HG02943 (cell line): ENCODE results near the gene CCDC194.

Experiments used
- ATAC-seq: cut with Tn5 transposase; IDR thresholded peaks from one replicate; pipeline ENCODE4 v1.9.1; 2021; ENCODE audit warnings: mild to moderate bottlenecking, low read depth, moderate library complexity; ENCODE audit not compliant: unreplicated experiment

The CCDC194 gene

DNA sequence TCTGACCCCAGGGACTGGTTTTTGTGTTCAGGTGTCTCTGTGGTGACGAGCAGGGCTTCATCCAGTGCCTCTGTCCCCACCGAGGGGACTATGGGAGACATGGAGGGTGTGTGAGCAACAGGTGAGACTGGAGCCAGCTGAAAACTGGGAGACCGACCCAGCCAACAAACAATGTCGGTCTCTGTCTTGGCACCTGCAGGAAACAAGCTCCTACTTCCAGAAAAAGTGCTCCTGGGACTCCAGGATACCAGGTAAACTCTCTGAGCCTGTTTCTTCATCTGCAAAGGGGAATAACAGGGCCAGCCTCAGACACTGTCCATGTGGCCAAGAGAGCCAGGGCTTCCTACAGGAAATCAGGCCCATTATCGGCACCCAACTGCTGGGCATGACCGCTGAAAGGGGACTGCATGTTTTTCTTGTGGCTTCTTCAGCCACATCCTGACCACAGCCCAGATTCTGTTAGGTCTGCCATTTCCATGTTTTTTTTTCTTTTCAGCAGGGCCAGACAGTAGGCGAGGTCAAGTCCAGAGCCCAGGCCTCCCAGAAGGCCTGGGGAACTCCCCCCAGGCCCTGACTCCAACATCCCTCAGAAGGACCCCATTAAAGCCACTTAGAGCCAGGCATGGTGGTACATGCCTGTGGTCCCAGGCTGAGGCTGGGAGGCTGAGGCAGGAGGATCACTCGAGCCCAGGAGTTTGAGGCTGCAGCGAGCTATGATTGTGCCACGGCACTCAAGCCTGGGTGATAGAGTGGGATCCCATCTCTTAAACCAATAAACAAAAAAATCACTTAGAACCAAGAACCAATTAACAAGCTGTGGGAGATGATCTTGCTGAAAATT lies 12.3 kb upstream of the CCDC194 start:
- no peak for ATAC-seq

DNA sequence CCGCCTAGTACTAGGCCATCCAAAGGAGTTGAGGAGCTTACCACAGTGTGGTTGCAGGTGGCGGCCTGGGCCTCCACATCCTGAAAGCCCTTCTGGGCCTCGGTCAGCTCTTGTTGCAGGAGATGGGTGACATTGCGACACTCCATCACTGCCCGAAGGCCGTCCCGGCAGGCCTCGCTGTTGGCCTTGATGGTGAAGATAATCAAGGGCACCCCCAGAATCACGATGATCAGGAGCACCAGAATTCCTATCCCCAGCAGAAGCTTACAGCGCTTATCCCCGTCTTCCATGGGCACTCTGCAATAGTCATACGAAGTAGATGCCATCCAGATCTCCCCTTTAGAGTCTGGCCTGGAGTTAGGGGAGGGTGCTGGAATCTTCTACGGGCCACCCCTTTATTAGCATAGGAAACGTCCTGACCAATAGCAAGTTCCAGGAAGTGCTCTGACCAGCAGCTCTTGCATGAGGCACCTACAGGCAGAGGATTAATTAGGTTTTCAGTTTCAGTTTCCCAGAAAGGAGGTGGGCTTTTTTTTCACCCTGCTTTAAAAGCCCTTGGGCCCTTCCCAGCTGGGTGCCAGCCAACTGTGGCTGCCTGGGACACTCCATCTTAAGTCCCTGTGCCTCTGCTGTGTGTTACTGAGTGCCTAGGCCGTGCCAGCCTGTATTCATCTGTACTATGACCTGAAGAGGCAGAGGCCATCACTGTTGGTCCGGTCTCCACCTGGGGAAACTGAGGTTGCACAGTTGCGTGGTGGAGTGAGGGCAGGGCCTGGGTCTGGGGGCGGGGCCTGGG lies 11.5 kb upstream of the CCDC194 start, which contains the start of gene BST2:
BST2 (minus strand) TSS at position 381 of the 796 bp plus-strand sequence; CDS start at position 326, 55 bp downstream.
- peak; percentile 67 for ATAC-seq

DNA sequence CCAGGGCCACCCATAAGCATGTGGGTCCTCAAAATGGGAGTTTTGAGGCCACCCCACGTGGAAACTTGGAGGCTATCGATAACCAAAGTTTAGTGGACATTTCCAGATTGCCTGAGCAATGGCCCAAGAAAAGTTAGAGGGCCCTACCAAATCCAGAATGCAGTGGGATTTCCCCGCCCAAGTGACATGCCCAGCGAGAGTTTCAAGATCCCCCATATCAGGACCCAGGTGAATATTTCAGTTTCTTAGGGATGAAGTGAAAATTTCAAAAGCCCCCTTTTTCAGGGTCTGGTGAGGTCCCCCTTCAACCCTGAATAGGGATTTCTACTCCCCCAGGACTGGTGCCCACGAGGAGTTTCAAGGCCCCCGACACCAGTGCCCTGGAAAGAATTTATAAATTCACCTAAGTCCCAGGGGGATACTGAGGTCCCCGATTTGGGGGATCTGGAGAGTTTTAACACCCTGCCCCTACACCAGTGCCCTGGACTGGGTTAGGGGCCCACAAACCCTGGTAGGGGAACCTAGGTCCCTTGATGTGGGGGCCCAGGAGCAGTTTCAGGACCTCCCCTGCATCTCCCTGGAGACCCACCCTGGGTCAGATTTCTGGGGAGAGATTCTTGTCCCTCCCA lies 10.7 kb upstream of the CCDC194 start:
- no peak for ATAC-seq

DNA sequence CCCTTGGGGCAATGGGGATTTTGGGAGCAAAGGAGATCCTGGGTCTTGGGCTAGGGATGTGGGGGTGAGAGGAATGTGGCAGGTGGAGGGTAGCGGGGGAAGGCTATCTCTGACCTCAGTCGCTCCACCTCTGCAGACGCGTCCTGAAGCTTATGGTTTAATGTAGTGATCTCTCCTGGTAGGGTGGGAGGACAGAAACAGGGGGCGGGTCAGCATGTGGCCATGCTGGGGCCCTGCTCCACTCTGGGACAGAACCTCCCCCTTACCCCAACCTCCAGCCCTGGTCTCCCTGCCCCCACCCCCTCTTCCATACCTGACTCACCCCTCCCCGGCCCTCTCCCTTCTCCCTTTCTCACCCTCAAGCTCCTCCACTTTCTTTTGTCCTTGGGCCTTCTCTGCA lies 10.0 kb upstream of the CCDC194 start:
- ATAC-seq, result no peak

DNA sequence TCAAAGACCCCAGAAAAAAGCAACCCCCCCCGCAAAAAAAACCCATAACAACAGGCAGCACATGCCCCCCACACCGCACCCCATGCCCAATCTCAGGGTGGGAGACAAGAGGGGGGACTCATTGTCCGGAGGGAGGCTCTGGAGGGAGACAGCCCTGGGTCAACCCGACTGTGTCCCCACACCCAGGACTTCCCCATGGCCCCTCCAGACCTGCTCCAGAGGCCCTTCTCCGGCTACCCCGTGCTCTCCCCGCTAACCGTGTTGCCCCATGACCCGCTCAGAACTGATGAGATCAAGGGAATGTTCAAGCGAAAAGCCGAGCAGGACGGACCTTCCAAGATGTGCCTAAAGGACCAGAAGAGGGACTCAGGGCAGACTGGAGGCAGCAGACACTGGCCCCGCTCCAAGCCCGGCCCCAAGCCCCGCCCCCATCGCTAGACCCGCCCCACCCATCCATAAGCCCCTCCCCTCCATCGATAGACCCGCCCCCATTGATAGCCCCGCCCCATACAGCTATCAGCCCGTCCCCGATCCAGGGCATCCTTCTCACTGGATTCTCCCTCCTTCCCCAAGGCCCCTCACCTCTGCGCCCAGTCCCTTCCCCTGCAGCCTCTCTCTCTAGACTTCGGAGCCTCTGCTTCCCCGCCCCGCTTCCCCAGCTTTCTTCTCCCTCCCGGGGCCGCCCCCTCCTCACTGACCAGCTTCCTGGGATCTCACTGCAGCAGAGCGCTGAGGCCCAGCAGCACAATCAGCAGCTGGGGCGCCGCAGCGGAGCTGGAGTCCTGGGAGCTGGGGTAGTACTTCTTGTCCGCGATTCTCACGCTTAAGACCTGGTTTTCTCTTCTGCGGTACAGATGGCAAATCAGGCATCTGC lies 9.2 kb upstream of the CCDC194 start:
- no peak for ATAC-seq

DNA sequence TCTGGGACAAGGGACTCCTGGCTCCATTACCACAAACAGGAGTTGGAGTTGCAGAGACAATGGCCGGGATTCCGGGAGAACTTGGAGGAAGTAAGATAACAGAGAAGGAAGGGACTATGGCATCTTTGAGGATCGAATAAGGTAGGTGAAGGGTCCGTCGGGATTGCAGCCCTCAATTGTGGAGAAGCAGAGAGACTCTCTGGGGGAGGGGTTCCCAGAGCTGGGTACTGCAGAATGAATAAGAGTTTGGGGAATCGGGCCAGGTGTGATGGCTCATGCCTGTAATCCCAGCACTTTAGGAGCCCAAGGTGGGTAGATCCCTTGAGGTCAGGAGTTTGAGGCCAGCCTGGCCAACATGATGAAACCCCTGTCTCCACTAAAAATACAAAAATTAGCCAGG lies 7.6 kb upstream of the CCDC194 start:
- ATAC-seq, result no peak

DNA sequence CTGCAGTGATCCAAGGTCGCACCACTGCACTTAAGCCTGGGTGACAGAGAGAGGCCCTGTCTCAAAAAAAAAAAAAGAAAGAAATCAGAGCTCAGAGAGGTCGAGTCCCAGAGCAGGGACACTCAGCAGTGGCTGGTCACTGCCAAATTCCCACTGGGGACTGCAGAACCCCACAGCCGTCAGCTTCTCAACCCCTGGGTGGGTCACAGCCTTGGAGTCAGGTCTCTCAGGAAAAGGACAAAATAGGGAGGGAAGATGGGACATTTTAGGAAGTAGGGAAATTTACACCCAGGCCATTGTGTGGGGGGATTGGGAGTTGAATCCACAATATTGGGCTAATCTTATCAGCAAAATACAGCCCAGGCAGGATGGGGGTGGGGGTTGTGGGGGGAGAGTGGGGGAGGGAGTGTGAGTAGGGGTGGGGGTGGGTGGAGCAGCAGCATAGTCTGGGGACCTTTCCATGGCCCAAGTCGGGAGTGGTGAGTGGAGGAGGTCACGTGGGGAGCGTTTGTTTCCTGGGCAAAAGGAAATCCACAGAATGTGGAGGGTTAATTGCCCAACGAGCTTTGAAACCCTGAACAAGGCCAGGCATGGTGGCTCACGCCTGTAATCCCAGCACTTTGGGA lies 5.0 kb upstream of the CCDC194 start:
- ATAC-seq, result no peak

DNA sequence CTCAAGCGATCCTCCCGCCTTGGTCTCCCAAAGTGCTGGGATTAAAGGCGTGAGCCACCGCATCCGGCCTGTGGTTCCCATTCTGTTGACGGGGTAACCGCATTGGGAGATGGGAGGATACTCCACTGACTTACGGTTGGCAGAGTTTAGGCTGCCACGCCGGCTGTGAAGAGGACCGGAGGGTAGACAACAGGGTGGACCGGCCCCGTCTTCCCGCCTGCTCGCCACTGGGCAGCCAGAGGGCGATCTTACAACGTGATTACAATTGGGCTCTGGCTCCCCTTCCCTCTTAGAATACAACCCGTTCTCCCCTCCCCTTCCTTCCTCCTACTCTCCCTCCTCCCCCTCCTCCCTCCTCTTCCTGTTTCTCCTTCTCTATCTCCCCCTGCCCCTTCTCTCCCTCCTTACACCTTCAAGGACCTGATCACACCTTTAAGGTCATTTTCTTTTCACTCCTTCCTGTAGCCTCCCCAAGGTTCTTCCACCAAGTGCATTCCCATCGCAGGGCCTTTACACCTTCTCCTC lies 957 bp upstream of the CCDC194 start:
- ATAC-seq, result no peak

DNA sequence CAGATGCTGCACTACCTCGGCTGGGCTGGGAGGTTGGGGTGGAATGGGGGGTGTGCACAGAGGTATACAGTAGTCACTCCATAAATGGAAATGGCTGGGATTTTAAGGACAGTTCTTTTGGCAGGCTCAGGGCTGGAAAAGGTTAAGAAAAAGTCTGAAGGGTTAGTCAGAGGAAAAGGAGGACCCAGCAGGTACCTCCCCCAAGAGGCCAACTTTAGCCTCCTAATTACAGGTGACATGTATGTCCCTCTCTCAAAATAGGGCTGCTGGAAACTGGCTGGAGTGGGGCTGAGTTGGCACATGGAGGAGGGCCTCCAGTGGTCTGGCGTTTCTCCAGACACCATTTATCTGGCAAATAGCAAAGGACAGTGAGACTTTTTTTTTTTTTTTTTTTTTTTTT lies 994 bp downstream of the CCDC194 start:
- ATAC-seq, result no peak

DNA sequence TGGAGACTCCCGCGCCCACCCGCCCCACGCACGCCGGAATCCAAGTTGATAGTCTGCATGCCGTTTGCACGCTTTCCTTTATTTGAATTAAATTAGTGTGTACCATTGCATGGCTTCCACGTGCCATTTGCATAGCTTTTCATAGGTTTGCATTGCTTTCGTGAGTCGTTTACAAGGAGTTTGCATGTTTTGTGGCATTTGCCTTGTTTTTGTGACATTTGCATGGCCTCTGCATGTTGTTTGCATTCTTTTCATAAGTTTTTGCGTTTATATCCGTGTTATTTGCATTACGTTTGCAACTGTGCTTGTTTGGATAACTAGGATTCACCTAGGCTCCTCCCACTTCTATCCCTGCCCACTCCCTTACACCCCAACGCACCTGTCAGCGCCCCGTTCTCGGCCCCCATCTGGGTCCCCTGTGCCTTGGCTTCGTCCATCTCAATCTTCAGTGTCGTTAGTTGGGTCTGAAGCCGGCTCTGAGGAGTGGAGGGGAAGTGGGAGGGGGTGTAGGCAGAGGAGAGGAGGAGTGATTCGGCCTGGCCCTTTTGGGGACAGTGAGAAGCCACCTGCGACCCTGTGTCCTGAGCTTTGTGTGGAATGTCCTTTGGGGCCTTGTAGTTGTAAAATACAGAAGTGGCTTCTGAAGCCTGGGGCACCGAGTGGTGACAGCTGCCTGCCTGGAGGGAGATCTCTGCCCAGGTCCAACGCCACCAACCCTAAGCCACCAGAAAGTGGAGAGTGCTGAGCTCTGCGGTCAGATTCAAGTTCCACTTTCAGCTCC lies 2.4 kb downstream of the CCDC194 start:
- no peak for ATAC-seq

DNA sequence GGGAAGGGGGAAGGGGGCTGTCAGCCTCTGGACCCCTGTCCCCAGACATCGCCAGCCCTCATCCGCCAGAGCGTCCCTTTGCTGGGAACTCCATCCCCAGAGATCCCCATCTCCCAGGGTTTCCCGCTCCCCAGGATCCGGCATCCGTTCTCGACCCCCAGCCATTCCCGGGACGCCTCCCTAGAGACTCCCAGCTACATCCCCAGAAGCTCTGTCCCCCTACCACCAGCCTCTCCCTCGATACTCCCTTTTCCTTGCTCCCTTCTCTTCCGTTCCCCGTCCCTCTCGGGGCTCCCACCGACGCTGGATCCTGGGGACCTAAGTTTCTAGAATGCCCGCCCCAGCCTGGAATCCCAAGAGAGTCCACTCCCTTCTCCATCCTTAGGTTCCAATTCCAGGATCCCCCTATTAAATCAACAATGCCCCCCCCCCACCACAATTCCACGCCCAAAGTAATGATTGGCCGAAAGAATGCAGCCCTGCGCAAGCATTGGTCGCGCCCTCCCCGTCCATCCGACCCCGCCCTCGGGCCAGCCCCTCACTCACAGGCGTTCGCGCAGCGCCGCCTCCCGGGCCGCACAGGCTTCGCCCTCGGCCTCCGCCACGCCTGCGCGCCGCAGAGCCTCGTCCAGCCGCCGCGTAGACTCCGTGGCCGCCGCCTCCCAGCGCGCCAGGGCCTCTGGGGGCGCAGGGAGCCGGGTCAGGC lies 3.2 kb downstream of the CCDC194 start:
- ATAC-seq, result no peak

DNA sequence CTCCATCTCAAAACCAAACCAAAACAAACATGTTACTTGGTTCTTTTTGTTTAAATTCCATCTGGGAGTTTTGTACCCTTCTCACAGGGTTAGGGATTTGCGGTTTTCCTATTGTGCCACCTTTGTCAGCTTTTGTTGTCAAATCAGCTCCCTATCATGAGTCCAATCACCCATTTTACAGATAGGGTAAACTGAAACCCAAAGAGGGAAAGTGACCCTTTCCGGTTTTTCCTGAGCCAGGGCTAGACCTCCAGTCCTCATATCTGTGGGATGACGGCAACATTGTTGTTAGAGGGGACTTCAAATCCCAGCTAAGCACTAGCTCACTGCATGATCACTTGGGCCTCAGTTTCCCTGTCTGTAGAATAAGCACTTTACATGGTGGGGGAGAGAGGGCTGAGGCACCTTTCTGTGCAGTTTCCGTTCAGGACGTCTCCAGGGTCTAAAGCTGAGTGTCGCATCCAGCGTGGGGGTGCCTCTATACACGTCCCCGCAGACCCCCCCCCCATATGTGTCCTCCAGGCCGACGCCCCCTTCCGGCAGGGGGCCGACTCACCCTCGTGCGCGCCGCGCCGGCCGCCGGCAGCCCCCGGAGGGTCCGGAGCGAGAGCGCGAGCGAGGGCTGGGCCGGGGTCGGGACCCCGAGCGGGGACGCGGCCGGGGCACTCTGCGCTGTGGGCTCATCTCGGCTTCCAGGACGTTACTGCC lies 3.9 kb downstream of the CCDC194 start:
- ATAC-seq, result no peak

DNA sequence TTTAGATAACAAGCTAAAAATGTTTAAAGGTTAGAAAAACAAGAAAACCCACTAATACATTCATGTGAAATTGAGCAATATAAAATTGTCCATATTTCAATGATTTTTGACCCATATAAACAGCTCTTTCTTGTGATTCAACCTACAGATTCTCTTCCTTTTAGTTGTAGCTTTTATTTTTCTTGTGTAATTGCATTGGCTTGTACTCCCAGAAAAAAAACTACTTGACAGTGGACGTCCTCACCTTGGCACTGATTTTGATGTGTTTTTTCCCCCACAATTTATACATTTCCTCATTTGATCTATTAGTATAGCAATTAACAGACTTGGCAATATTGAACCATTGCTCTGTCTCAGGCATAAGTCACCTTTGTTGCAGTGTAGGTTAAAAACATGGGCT lies 4.7 kb downstream of the CCDC194 start:
- no peak for ATAC-seq

DNA sequence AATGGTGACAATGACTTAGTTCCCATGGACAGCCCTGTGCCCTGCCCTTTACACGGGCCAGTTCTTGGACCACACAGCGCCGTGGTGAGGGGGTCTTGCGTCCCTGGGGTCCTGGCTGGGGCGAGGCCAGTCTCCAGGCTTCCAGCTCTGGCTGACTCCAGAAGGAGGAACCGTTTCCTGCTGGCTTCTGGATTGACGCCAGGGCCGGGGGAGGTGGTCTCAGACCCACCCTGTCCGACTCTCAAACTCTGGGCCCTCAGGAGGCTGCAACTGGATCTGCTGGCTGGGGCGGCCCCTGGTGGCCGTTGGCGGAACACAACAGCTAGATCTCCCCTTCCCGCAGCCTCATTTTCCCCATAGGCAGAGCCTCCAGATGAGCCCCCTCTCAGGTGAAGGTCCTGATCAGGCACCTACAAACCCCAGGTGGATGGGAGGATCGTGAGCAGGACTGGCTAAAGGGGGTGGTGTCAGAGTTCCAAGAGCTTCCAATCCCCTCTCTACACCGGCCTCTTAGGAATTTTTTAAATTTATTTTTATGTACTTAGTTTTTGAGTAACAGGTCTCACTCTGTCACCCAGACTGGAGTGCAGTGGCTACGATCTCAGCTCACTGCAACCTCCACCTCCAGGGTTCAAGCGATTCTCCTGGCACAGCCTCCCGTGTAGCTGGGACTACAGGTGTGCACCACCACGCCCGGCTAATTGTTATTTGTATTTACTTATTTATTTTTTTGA lies 8.0 kb downstream of the CCDC194 start:
- ATAC-seq, result no peak

DNA sequence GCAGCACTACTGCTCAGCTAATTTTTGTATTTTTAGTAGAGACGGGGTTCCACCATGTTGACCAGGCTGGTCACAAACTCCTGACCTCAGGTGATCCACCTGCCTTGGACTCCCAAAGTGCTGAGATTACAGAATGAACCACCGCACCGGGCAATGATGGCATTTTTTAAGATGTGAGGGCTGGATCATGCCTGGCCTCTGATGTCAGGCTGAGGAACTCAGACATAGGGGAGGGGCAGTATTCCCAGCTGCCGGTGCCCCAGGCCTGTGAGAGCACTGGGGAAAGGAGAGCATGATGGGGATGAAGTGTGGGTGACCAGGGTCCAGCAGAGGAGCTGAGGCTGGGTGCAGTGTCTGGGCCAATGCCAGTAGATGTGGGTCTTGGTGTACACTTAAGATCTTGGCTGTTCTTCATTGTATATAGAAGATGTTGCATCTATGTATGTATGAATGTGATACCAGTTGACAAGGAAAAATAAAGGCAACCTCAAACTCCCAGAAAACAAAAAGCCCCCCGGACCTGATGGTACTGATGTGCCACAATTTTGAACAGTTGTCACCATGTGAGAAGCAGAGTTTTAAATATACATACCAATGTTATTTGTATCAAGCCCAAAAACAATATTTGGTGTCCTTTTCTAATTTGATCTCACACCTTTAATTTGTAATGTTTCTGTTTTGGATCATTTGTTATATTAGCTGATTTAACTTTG lies 13.4 kb downstream of the CCDC194 start:
- ATAC-seq, result no peak

DNA sequence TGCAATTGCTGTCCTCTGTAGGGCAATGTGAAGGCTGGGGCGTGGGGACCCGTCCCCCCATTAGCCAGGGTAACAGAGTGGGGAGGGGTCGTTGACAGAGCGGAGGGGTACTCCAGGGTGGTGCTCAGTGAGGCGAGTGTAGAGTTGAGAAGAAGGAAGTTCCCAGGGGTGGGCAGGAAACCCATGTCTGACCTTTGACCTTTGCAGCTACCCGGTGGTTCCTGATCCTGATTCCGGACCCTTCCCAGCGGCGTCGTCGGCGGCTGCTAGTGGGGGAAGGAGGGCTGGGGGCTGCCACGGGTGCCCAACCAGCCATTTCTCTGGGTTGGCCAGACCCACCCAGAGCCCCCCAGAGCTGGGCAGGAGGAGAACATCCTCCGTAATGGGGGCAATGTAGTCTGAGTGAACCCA lies 14.8 kb downstream of the CCDC194 start:
- no peak for ATAC-seq
